ENCODE measurements around the gene UBAC2.

Gene UBAC2

GRCh38 chr13:99344610-99345208 is 144.1 kb downstream of the UBAC2 start:
- DNase-seq, result no peak

GRCh38 chr13:99345345-99345744 is 144.7 kb downstream of the UBAC2 start:
- no peak for DNase-seq

- DNase-seq, result no peak
These were observed 145.8 kb downstream of the UBAC2 start for GRCh38 chr13:99346335-99347042.

GRCh38 chr13:99347335-99347878 is 146.8 kb downstream of the UBAC2 start:
- DNase-seq, result no peak

- DNase-seq, result no peak
These were observed 147.3 kb downstream of the UBAC2 start for GRCh38 chr13:99347911-99348451.

GRCh38 chr13:99350191-99350590 is 149.5 kb downstream of the UBAC2 start:
- no peak for DNase-seq

- no peak for DNase-seq
These were observed 151.1 kb downstream of the UBAC2 start for GRCh38 chr13:99351772-99352171.

- no peak for DNase-seq
These were observed 151.9 kb downstream of the UBAC2 start for GRCh38 chr13:99352351-99353245.

GRCh38 chr13:99353246-99353600 is 152.6 kb downstream of the UBAC2 start:
- DNase-seq, result no peak

- DNase-seq, result no peak
These were observed 153.2 kb downstream of the UBAC2 start for GRCh38 chr13:99353836-99354235.

GRCh38 chr13:99354371-99354951 is 153.8 kb downstream of the UBAC2 start:
- no peak for DNase-seq

GRCh38 chr13:99355267-99356011 is 154.8 kb downstream of the UBAC2 start:
- DNase-seq, result no peak

- DNase-seq, result no peak
These were observed 155.3 kb downstream of the UBAC2 start for GRCh38 chr13:99356012-99356261.

- no peak for DNase-seq
These were observed 155.8 kb downstream of the UBAC2 start for GRCh38 chr13:99356262-99357091.

GRCh38 chr13:99357131-99357596 is 156.5 kb downstream of the UBAC2 start:
- no peak for DNase-seq

- no peak for DNase-seq
These were observed 157.3 kb downstream of the UBAC2 start for GRCh38 chr13:99357941-99358340.

GRCh38 chr13:99359528-99359927 is 158.9 kb downstream of the UBAC2 start:
- DNase-seq, result no peak

GRCh38 chr13:99360696-99361095 is 160.0 kb downstream of the UBAC2 start:
- no peak for DNase-seq

- DNase-seq, result no peak
These were observed 160.5 kb downstream of the UBAC2 start for GRCh38 chr13:99361197-99361596.

GRCh38 chr13:99362362-99362761 is 161.7 kb downstream of the UBAC2 start:
- DNase-seq, result no peak

- no peak for DNase-seq
These were observed 162.7 kb downstream of the UBAC2 start for GRCh38 chr13:99363391-99363790.

Measured in SW 1271 (cell line).